H9 (cell line): ENCODE measurements around the gene PCBP2. TPM values are rescaled to one million over a fixed set of nuclear protein-coding genes. Genes with fewer than 3 reads are reported as not detected.
"Not testable (repeated sequence)": the region's sequence is repeated elsewhere in the genome, so short reads cannot be mapped to it uniquely, and the experiment has no call there.

Experiments
- DNase-seq: peaks from one replicate; pipeline ENCODE4 v3.0.0-alpha.2; 2017
- H2AFZ ChIP-seq: one replicate; pipeline ENCODE4 v1.6.1; 2013; ENCODE audit warnings: mild to moderate bottlenecking, low read length, control low read depth, moderate library complexity
- H2AK5ac ChIP-seq: 2 replicates; pipeline ENCODE4 v1.6.1; 2013; ENCODE audit warnings: low read length, control low read depth, mixed read lengths; ENCODE audit not compliant: insufficient read length
- H2BK120ac ChIP-seq: one replicate; pipeline ENCODE4 v1.6.1; 2013; ENCODE audit warnings: low read depth, mild to moderate bottlenecking, low read length, control low read depth, inconsistent platforms; ENCODE audit not compliant: poor library complexity, severe bottlenecking
- H2BK12ac ChIP-seq: 2 replicates; pipeline ENCODE4 v1.6.1; 2013; ENCODE audit warnings: low read length, control low read depth, mixed read lengths, low read depth; ENCODE audit not compliant: insufficient read length
- H2BK15ac ChIP-seq: 2 replicates; pipeline ENCODE4 v1.6.1; 2013; ENCODE audit warnings: low read depth, low read length, control low read depth
- H2BK20ac ChIP-seq: one replicate; pipeline ENCODE4 v1.6.1; 2013; ENCODE audit warnings: low read depth, mild to moderate bottlenecking, low read length, control low read depth, inconsistent platforms; ENCODE audit not compliant: poor library complexity, severe bottlenecking
- H2BK5ac ChIP-seq: 2 replicates; pipeline ENCODE4 v1.6.1; 2013; ENCODE audit warnings: low read length, control low read depth, mixed read lengths; ENCODE audit not compliant: insufficient read length
- H3K14ac ChIP-seq: 2 replicates; pipeline ENCODE4 v1.6.1; 2013; ENCODE audit warnings: low read length, control low read depth; ENCODE audit not compliant: insufficient read depth
- H3K18ac ChIP-seq: 2 replicates; pipeline ENCODE4 v1.6.1; 2013; ENCODE audit warnings: low read depth, mild to moderate bottlenecking, mixed read lengths, low read length, control low read depth; ENCODE audit not compliant: insufficient read length
- H3K23ac ChIP-seq: 2 replicates; pipeline ENCODE4 v1.6.1; 2013; ENCODE audit warnings: low read length, control low read depth, mixed read lengths, low read depth; ENCODE audit not compliant: insufficient read length
- H3K23me2 ChIP-seq: 2 replicates; pipeline ENCODE4 v1.6.1; 2013; ENCODE audit warnings: low read depth, mild to moderate bottlenecking, mixed read lengths, low read length, control low read depth; ENCODE audit not compliant: insufficient read length, poor library complexity, severe bottlenecking
- H3K27ac ChIP-seq: 2 replicates; pipeline ENCODE4 v1.5.1; 2013; ENCODE audit warnings: low read length, control low read depth, mixed read lengths, low read depth; ENCODE audit not compliant: insufficient read length
- H3K27me3 ChIP-seq: 2 replicates; pipeline ENCODE4 v1.6.1; 2013; ENCODE audit warnings: low read length, control low read depth, inconsistent platforms; ENCODE audit not compliant: insufficient read depth
- H3K4ac ChIP-seq: 2 replicates; pipeline ENCODE4 v1.6.1; 2013; ENCODE audit warnings: low read depth, mild to moderate bottlenecking, control low read depth, inconsistent platforms, low read length, moderate library complexity
- H3K4me1 ChIP-seq: 2 replicates; pipeline ENCODE4 v1.6.1; 2013; ENCODE audit warnings: low read length, control low read depth, inconsistent platforms; ENCODE audit not compliant: insufficient read depth
- H3K4me2 ChIP-seq: 2 replicates; pipeline ENCODE4 v1.6.1; 2013; ENCODE audit warnings: low read length, control low read depth, mixed read lengths; ENCODE audit not compliant: insufficient read length, insufficient read depth
- H3K56ac ChIP-seq: 2 replicates; pipeline ENCODE4 v1.6.1; 2013; ENCODE audit warnings: low read depth, mild to moderate bottlenecking, mixed read lengths, low read length, control low read depth; ENCODE audit not compliant: insufficient read length
- H3K79me1 ChIP-seq: 2 replicates; pipeline ENCODE4 v1.6.1; 2013; ENCODE audit warnings: low read depth, mild to moderate bottlenecking, moderate library complexity, low read length, control low read depth, inconsistent platforms; ENCODE audit not compliant: insufficient read depth, poor library complexity, severe bottlenecking
- H3K79me2 ChIP-seq: 2 replicates; pipeline ENCODE4 v1.6.1; 2013; ENCODE audit warnings: low read length, control low read depth, inconsistent platforms; ENCODE audit not compliant: insufficient read depth
- H3K9ac ChIP-seq: 2 replicates; pipeline ENCODE4 v1.6.1; 2013; ENCODE audit warnings: low read length, control low read depth, mixed read lengths; ENCODE audit not compliant: insufficient read length; ENCODE audit errors: extremely low read depth
- H3K9me3 ChIP-seq: one replicate; pipeline ENCODE4 v1.6.1; 2013; ENCODE audit warnings: low read depth, low read length, inconsistent platforms; ENCODE audit not compliant: control insufficient read depth
- H3T11ph ChIP-seq: one replicate; pipeline ENCODE4 v1.6.1; 2013; ENCODE audit warnings: mild to moderate bottlenecking, low read length, control low read depth, inconsistent platforms
- H4K20me1 ChIP-seq: one replicate; pipeline ENCODE4 v1.6.1; 2013; ENCODE audit not compliant: control insufficient read depth, insufficient read length, insufficient read depth
- H4K5ac ChIP-seq: 2 replicates; pipeline ENCODE4 v1.6.1; 2013; ENCODE audit warnings: low read depth, mild to moderate bottlenecking, mixed read lengths, low read length, control low read depth; ENCODE audit not compliant: insufficient read length
- H4K8ac ChIP-seq: replicated peaks from 2 replicates; pipeline ENCODE4 v1.6.1; 2013; ENCODE audit warnings: low read length, control low read depth, mixed read lengths, low read depth; ENCODE audit not compliant: insufficient read length
- H4K91ac ChIP-seq: 2 replicates; pipeline ENCODE4 v1.6.1; 2013; ENCODE audit warnings: low read depth, mild to moderate bottlenecking, moderate library complexity, mixed read lengths, low read length, control low read depth; ENCODE audit not compliant: insufficient read length
- H3K27ac Mint-ChIP-seq, 3 experiments: 2 replicates in 2 of 3; 3 replicates in 1 of 3; pipeline ENCODE4 v1.8.0; 2020 to 2021; ENCODE audit warnings: mixed read lengths in 3 of 3, mild to moderate bottlenecking in 1 of 3, moderate library complexity in 1 of 3
- H3K27me3 Mint-ChIP-seq: 2 replicates; pipeline ENCODE4 v1.8.0; 2021; ENCODE audit warnings: low read depth, mild to moderate bottlenecking, moderate library complexity, mixed read lengths
- H3K36me3 Mint-ChIP-seq, 3 experiments: 2 replicates in 2 of 3; 3 replicates in 1 of 3; pipeline ENCODE4 v1.8.0; 2020 to 2021; ENCODE audit warnings: low read depth in 3 of 3, mixed read lengths in 3 of 3; ENCODE audit not compliant: insufficient read depth in 1 of 3
- H3K4me1 Mint-ChIP-seq, 2 experiments: 2 replicates each; pipeline ENCODE4 v1.8.0; 2020; ENCODE audit warnings: mixed read lengths in 2 of 2
- H3K4me3 Mint-ChIP-seq, 2 experiments: 2 replicates in 1 of 2; 3 replicates in 1 of 2; pipeline ENCODE4 v1.8.0; 2020 to 2021; ENCODE audit warnings: mild to moderate bottlenecking in 2 of 2, mixed read lengths in 2 of 2, moderate library complexity in 1 of 2
- H3K9me3 Mint-ChIP-seq, 2 experiments: 2 replicates in 1 of 2; 3 replicates in 1 of 2; pipeline ENCODE4 v1.8.0; 2020; ENCODE audit warnings: mild to moderate bottlenecking in 2 of 2, mixed read lengths in 2 of 2, moderate library complexity in 1 of 2
- total RNA-seq: library from RNA; stranded (reverse); gene quantifications from 2 replicates; pipeline ENCODE4 v1.2.1, GENCODE V29; 2021

The PCBP2 gene
- total RNA-seq, 1 experiment from 2014 or later, result 1,207 TPM

GRCh38 chr12:53439582-53439981 is 12.3 kb upstream of the PCBP2 start:
- H3K79me2 ChIP-seq, H3K4me2 ChIP-seq, H3K23ac ChIP-seq, H2BK15ac ChIP-seq, H3K9me3 Mint-ChIP-seq, H2BK120ac ChIP-seq, H3K23me2 ChIP-seq, H3K27ac Mint-ChIP-seq, H3K4me1 ChIP-seq, H3K27me3 ChIP-seq, H3K27me3 Mint-ChIP-seq, H2AFZ ChIP-seq, H3K9ac ChIP-seq, H2BK12ac ChIP-seq, H3K14ac ChIP-seq, H3K9me3 ChIP-seq, H2BK20ac ChIP-seq, H2BK5ac ChIP-seq, H3K4ac ChIP-seq, H4K5ac ChIP-seq, DNase-seq, H3K4me3 Mint-ChIP-seq, H2AK5ac ChIP-seq, H4K91ac ChIP-seq, H3K18ac ChIP-seq, H3K79me1 ChIP-seq, H3K27ac ChIP-seq, H4K8ac ChIP-seq, H4K20me1 ChIP-seq, H3K56ac ChIP-seq, H3T11ph ChIP-seq: not testable (repeated sequence)
- H3K36me3 Mint-ChIP-seq, result peaks cover 12 to 17% (median 14%) of the 10 kb centered on the region in 3 experiments
- H3K4me1 Mint-ChIP-seq, result peaks cover 17 to 25% of the 10 kb centered on the region in 2 experiments
